Measurements from ENCODE around the gene XPNPEP3. TPM values are rescaled to one million over a fixed set of nuclear protein-coding genes. Genes with fewer than 3 reads are reported as not detected.
A peak's percentile ranks its signal among the peaks of the same experiment; 100 is the strongest.
"Not testable (repeated sequence)": the region's sequence is repeated elsewhere in the genome, so short reads cannot be mapped to it uniquely, and the experiment has no call there.

The XPNPEP3 gene
- polyA plus RNA-seq, 1 donor from 2014 or later, result 11.9 TPM

DNA sequence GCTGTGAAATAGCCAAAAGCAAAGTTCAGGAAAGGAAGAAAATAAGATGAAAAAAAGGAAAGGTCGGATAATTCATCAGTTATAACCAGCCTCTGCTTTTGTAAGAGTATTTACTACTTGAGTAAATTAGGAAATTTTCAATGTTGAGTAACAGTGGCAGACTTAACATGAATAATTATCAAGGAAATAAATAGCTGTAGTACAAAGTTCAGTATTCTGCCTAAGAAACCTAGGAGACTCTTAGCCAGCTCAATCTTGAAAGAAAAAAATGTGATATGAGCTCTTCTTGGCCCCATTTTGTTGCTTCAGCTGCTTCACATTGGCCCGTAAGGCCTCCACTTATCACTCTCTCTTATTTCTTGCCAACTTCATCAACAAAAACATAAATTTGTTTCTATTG, 22.0 kb downstream of the XPNPEP3 start:
- Mint-ChIP-seq H3K36me3 (peaks cover 1% of the 10 kb centered on the region), H3K4me1 (peaks cover 0 to 4% (median 2%) of the 10 kb centered on the region in 3 donors), H3K9me3 (no peaks in the 10 kb centered on the region), H3K4me3 (no peak overlapping the region), H3K27ac (no peak overlapping the region), H3K27me3 (no peaks in the 10 kb centered on the region)

DNA sequence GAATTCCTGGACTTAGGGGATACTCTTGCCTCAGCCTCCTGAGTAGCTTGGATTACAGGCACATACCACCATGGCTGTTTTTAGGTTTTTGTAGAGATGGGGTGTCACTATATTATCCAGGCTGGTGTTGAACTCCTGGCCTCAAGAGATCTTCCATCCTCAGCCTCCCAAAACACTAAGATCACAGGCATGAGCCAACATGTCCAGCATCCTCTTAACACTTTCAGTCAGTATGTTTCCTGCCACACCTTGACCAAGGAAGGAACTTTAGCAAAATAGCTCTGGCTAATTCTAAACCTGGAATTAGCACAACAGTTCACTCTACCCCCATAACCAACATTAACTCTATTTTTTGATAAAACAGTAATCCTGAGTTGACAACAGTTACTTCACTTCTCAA, 32.2 kb downstream of the XPNPEP3 start:
- Mint-ChIP-seq H3K4me3 (no peak overlapping the region), H3K36me3 (peaks cover 3% of the 10 kb centered on the region), H3K27me3 (no peaks in the 10 kb centered on the region), H3K9me3 (no peaks in the 10 kb centered on the region), H3K4me1 (peaks cover 0 to 1% (median 0%) of the 10 kb centered on the region in 3 donors), H3K27ac (peak overlapping the region in 1 of 3 donors; percentile 68)

DNA sequence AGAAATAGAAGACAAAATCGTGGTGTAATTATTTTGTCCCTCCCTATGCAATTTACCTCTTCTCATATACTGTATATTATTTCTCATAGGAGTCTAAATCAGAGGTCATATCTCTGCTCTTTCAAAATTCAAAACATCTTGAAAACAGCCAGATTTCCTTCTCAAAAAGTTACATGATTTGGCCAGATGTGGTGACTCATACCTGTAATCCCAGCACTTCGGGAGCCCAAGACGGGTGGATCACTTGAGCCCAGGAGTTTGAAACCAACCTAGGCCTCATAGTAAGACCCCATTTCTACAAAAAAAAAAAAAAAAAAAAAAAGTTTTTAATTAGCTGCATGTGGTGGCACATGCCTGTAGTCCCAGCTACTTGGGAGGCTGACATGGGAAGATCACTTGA, 33.9 kb downstream of the XPNPEP3 start:
- no peaks in the 10 kb centered on the region for H3K27me3 Mint-ChIP-seq
- H3K27ac Mint-ChIP-seq, result no peak overlapping the region
- peaks cover 0 to 1% (median 0%) of the 10 kb centered on the region in 3 donors for H3K4me1 Mint-ChIP-seq
- H3K36me3 Mint-ChIP-seq, result peaks cover 3% of the 10 kb centered on the region
- H3K4me3 Mint-ChIP-seq, result no peak overlapping the region
- no peaks in the 10 kb centered on the region for H3K9me3 Mint-ChIP-seq

DNA sequence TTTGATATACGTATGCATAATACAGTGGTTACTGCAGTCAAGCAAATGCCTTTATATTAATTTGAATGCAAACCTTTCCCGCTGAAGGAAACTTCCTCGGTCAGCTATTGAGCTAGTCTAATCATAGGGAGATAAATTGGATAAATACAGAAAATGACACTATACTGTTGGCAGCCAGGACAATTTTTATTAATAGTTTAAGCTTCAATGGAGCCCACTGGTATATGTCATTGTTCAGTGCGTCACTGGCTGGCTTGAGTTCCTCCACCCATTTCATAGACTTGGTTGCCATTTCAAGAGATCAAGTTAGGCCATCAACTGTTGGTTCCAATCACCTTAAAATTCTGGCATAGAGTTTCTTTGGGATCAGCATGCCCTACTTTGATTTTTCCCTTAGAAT, 37.5 kb downstream of the XPNPEP3 start:
- H3K27me3 Mint-ChIP-seq, result no peaks in the 10 kb centered on the region
- no peaks in the 10 kb centered on the region for H3K9me3 Mint-ChIP-seq
- H3K4me3 Mint-ChIP-seq, result no peak overlapping the region
- no peak overlapping the region for H3K27ac Mint-ChIP-seq
- no peaks in the 10 kb centered on the region for H3K36me3 Mint-ChIP-seq
- H3K4me1 Mint-ChIP-seq, result peaks cover 4 to 7% (median 5%) of the 10 kb centered on the region in 3 donors

DNA sequence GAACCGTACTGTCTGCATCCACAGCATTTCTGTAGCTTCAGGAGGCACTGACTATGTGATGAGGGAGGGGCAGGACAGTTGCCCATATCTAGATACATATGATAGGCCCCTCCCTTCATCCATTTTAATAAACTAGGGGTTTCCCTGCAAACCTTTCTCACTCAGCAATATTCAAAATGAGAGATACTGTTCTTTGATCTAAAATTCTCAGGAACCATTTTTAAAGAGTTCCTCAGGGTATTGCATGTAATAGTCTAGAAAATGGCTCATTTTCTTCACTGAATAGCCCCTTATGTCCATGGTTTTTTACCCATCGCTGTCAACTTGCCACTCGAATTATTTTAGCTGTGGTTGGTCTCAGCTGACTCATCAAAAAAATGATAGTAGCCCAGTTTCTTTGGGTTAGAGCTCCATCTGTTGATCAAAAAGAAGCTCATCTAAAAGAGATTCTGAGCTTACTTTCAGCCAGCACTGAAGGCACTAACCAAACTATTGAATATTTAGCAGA, 42.0 kb downstream of the XPNPEP3 start:
- Mint-ChIP-seq H3K27ac (peak overlapping the region in 1 of 3 donors; percentile 35), H3K4me3 (peak overlapping the region in 1 of 4 donors; percentile 4)

DNA sequence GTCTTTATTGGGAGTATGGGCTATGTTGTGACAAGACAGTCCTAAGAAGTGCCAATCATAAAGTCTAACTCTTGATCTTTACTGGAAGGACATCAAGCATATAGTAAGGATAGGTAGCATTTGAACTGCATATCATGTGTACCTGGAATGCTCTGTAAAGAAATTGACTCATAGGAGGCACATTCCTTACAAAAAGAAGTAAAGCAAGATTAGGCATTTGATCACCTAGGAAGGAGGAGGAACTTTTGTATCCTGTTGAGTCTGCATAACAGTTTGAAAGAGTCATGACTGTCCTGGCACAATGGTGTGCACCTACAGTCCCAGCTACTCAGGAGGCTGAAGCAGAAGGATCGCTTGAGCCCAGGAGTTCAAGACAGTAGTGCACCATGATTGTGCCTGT, 47.2 kb downstream of the XPNPEP3 start:
- Mint-ChIP-seq H3K27ac (no peak overlapping the region), H3K27me3 (no peaks in the 10 kb centered on the region), H3K36me3 (peaks cover 3% of the 10 kb centered on the region), H3K4me3 (no peak overlapping the region), H3K9me3 (no peaks in the 10 kb centered on the region), H3K4me1 (peaks cover 2 to 3% (median 2%) of the 10 kb centered on the region in 3 donors)

More for the DNA sequence above, 42.0 kb downstream of the XPNPEP3 start:
- Mint-ChIP-seq H3K4me1 (peaks cover 4 to 7% (median 5%) of the 10 kb centered on the region in 3 donors), H3K36me3 (peaks cover 3% of the 10 kb centered on the region), H3K27me3 (no peaks in the 10 kb centered on the region), H3K9me3 (no peaks in the 10 kb centered on the region)

DNA sequence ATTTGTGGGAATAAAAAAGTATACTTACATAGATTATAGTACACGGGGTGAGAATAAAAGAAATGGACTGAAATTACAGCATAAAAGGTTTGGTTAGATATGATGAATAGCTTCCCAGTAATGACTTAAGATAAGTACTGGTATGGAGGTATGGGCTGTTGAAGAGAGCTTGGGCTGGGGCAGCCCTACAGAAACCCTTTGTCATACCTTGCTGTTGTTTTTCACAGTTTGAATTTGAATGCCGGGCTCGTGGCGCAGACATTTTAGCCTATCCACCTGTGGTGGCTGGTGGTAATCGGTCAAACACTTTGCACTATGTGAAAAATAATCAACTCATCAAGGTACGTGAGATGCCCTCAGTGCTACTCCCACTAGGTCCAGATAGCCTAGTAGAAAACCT, 51.9 kb downstream of the XPNPEP3 start:
- no peaks in the 10 kb centered on the region for H3K9me3 Mint-ChIP-seq
- H3K36me3 Mint-ChIP-seq, result no peaks in the 10 kb centered on the region
- H3K27me3 Mint-ChIP-seq, result no peaks in the 10 kb centered on the region
- no peak overlapping the region for H3K27ac Mint-ChIP-seq
- no peak overlapping the region for H3K4me3 Mint-ChIP-seq
- no peaks in the 10 kb centered on the region for H3K4me1 Mint-ChIP-seq

DNA sequence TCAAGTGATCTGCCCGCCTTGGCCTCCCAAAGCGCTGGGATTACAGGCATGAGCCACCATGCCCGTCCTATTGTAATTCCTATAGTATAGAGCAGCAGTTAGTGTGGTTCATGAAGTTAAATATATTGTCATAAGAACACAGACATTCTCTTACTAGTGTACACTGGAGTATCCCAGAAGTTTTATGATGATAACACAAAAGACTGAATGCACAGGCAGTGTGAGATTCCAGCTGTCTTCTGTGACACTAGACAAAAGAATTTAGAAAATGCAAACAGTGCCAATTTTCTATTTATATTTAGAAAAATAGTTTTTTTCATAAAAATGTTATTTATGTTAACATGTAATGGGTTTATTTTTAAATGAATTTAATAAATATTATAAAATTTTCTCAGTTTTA, 54.8 kb downstream of the XPNPEP3 start:
- H3K27ac Mint-ChIP-seq, result no peak overlapping the region
- no peaks in the 10 kb centered on the region for H3K27me3 Mint-ChIP-seq
- no peak overlapping the region for H3K4me3 Mint-ChIP-seq
- no peaks in the 10 kb centered on the region for H3K4me1 Mint-ChIP-seq
- H3K36me3 Mint-ChIP-seq, result peaks cover 5% of the 10 kb centered on the region
- no peaks in the 10 kb centered on the region for H3K9me3 Mint-ChIP-seq

DNA sequence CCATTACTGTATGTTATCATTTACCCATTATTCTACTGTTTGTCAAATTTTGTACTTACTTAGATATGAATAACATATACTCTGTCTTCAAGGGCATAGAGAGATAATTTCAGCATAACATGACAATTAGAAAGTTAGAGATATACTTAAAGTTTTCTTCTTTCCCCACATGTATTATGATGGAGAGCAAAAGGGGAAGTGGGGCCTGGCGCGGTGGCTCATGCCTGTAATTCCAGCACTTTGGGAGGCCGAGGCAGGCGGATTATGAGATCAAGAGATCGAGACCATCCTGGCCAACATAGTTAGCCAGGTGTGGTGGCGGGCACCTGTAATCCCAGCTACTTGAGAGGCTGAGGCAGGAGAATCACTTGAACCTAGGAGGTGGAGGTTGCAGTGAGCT, 56.0 kb downstream of the XPNPEP3 start:
- not testable (repeated sequence) for H3K27ac Mint-ChIP-seq, H3K36me3 Mint-ChIP-seq, H3K27me3 Mint-ChIP-seq, H3K9me3 Mint-ChIP-seq, H3K4me3 Mint-ChIP-seq, H3K4me1 Mint-ChIP-seq

DNA sequence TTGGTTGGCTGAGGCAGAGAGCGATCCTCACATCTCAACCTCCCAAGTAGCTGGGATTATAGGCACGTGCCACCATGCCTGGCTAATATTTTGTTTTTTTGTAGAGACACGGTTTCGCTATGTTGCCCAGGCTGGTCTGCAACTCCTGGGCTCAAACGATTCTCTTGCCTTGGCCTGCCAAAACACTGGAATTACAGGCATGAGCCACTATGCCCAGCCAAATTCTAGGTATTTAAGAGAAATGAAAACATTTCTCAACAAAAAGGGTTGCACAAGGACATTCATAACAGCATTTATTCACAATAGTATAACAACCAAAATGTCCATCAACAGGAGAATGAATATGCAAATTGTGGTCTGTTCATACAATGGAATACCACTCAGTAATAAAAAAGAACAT, 62.5 kb downstream of the XPNPEP3 start:
- H3K4me3 Mint-ChIP-seq, result no peak overlapping the region
- H3K9me3 Mint-ChIP-seq, result no peaks in the 10 kb centered on the region
- peaks cover 7% of the 10 kb centered on the region for H3K36me3 Mint-ChIP-seq
- H3K27ac Mint-ChIP-seq, result no peak overlapping the region
- peaks cover 3 to 5% (median 4%) of the 10 kb centered on the region in 3 donors for H3K4me1 Mint-ChIP-seq
- no peaks in the 10 kb centered on the region for H3K27me3 Mint-ChIP-seq

DNA sequence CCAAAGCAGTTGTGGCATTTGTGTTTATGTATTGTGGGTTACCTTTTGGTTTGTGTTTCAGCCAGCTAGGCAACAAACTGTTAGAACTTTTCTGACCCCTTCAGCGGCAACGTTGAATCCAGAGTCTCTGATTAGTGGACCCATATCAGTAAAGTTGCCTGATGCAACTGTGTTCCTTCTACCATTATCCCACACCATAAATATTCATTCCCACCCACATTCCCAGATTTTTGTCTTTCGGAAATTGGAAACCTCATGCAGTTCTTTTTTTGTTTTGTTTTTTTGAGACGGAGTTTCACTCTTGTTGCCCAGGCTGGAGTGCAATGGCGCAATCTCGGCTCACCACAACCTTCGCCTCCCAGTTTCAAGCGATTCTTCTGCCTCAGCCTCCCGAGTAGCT, 63.6 kb downstream of the XPNPEP3 start:
- Mint-ChIP-seq H3K4me3 (no peak overlapping the region), H3K27me3 (no peaks in the 10 kb centered on the region), H3K9me3 (no peaks in the 10 kb centered on the region), H3K27ac (no peak overlapping the region), H3K36me3 (peaks cover 7% of the 10 kb centered on the region), H3K4me1 (peaks cover 3 to 5% (median 4%) of the 10 kb centered on the region in 3 donors)

DNA sequence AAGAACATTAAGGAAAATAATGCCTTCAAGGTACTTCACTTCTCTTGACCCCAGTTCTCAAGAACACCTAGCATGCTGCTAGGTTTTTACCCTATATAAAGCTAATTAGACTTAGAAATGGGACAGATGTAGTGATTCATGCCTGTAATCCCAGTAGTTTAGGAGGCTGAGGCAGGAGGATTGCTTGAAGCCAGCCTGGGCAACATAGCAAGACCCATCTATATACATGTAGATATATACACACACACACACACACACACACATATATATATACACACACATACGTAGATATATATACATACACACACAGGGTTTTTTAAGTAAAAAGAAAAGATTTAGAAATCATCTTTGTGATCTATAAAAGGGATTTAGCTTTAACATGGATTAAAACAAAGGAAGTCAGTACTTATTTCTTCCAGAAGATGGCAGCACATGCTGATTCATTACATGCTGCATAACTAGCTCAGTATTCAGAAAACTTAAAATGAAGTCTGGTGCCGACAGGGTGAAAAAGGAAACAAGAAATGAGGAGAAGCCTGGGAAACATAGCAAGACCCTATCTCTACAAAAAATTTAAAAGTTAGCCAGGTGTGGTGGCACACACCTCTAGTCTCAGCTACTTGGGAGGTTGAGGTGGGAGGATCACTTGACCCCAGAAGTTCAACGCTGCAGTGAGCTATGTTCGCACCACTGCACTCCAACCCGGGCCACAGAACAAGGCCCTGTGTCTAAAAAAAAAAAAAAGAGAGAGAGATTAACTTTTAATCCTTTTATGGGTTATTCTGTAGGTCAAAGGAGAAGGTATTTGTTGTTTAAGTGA, 65.7 kb downstream of the XPNPEP3 start:
- Mint-ChIP-seq H3K9me3 (no peaks in the 10 kb centered on the region), H3K4me3 (peak overlapping the region in 3 of 4 donors; percentile 26 to 83 (median 65)), H3K27me3 (no peaks in the 10 kb centered on the region), H3K27ac (peak overlapping the region; percentile 2 to 33 (median 31)), H3K4me1 (peaks cover 3 to 5% (median 4%) of the 10 kb centered on the region in 3 donors), H3K36me3 (peaks cover 10% of the 10 kb centered on the region)

DNA sequence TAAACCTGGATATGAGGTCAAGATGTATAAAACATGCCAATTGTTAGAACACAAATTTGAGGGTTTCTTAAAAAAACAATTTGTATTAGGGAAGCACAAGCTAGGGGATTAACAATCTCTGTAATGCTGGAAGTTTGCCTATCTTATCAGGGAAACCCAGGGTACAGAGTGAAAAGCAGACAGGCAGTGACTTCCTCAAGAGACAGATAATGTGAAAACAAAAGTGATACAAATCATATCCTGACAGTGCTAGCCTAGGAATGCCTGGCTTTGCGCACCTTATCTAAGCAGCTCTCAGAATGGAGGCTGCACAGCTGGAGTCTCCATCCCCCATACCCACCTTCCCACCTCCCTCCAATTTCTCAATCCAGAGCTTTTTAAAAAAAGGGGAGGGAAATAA, 71.7 kb downstream of the XPNPEP3 start:
- Mint-ChIP-seq H3K4me1 (no peaks in the 10 kb centered on the region), H3K4me3 (no peak overlapping the region), H3K27ac (no peak overlapping the region), H3K9me3 (no peaks in the 10 kb centered on the region), H3K36me3 (peaks cover 9% of the 10 kb centered on the region), H3K27me3 (no peaks in the 10 kb centered on the region)

DNA sequence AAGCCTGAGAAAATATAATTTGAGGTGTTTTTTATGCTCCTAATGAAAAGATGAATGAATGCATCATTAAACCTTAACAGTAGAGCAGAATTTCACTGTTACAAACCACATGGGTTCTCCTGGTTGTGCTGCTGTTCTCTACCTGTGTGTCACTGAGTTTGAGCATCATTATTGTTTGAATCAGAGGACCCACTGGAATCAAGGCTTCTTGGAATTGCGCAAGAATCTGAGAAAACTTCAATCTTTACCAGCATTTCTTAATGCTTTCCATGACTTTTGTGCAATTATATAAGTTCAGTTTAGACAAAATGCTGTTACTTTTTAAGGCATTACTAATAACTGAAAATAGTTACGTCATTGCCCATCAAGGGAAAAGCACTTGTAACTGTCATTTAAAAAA, 75.4 kb downstream of the XPNPEP3 start:
- no peaks in the 10 kb centered on the region for H3K27me3 Mint-ChIP-seq
- no peak overlapping the region for H3K27ac Mint-ChIP-seq
- H3K36me3 Mint-ChIP-seq, result peaks cover 6% of the 10 kb centered on the region
- no peak overlapping the region for H3K4me3 Mint-ChIP-seq
- peaks cover 0 to 1% (median 0%) of the 10 kb centered on the region in 3 donors for H3K9me3 Mint-ChIP-seq
- no peaks in the 10 kb centered on the region for H3K4me1 Mint-ChIP-seq

DNA sequence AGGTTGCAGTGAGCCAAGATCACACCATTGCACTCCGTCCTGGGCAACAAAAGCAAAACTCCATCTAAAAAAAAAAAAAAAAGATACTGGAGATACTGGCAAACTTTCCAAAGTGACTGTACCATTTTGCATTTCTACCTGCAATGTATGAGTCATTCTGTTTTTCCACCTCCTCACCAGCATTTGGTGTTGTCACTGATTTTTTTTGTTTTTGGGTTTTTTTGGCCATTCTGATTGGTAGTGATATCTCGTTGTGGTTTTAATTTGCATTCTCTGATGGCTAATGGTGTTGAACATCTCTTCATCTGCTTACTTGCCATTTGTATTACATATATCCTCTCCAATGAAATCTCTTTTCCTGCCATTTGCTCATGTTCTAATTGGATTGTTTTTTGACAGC, 82.3 kb downstream of the XPNPEP3 start:
- Mint-ChIP-seq H3K4me1 (peaks cover 28 to 33% (median 29%) of the 10 kb centered on the region in 3 donors), H3K4me3 (no peak overlapping the region), H3K27me3 (no peaks in the 10 kb centered on the region), H3K27ac (no peak overlapping the region), H3K36me3 (peaks cover 4% of the 10 kb centered on the region), H3K9me3 (peaks cover 0 to 1% (median 0%) of the 10 kb centered on the region in 3 donors)
